GM12892 (cell line): ENCODE results near the gene CNTNAP5.

Source experiments
- POLR2A ChIP-seq: IDR thresholded peaks from 2 replicates; pipeline ENCODE4 v1.6.1; 2011; ENCODE audit warnings: low read depth, low read length, control low read depth
- POLR2AphosphoS5 ChIP-seq: IDR thresholded peaks from 2 replicates; pipeline ENCODE4 v1.6.1; 2011; ENCODE audit warnings: low read depth, low read length, control low read depth
- TAF1 ChIP-seq: IDR thresholded peaks from 2 replicates; pipeline ENCODE4 v1.6.1; 2011; ENCODE audit warnings: low read depth, mild to moderate bottlenecking, control low read depth, low read length, borderline replicate concordance

- TF ChIP-seq TAF1 = no peak
- TF ChIP-seq POLR2A = no peak
- TF ChIP-seq POLR2AphosphoS5 = no peak
Measured at GRCh38 chr2:124664363-124664762, 639.3 kb downstream of the CNTNAP5 start.
